Measurements from ENCODE around the gene MROH7.

The MROH7 gene

DNA sequence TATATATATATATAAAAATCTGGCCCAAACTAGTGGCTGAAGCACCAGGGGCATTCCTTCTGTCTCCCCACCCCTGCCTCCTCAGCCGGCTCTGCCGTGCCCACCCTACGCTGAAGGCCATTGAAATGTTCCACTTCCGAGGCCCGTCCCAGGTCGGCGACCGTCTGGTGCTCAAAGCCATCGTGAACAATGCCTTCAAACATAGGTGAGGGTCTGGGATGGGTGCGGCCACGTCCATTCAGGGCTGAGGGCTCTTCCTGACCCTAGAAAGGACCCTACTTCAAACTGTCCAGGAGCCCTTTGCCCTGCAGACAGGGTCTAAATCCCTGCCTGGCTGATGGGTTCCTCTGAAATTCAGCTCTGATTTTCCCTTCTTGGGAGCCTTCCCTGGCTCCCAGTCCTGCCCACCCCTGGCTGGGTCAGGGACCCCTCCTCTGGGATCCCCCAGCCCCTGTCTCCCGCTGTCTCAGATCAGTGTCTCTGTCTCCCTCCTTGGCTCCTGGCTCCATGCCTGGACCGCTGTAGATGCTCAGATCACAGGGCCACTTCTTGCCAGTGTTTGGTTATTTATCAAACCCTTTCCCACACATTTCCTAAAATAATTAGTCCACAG is 42.3 kb upstream of the MROH7 start:
- no peak overlapping the region for H3K4me3 ChIP-seq (ENCODE audit: low read depth, low read length)
- TF ChIP-seq, protein P1, sequence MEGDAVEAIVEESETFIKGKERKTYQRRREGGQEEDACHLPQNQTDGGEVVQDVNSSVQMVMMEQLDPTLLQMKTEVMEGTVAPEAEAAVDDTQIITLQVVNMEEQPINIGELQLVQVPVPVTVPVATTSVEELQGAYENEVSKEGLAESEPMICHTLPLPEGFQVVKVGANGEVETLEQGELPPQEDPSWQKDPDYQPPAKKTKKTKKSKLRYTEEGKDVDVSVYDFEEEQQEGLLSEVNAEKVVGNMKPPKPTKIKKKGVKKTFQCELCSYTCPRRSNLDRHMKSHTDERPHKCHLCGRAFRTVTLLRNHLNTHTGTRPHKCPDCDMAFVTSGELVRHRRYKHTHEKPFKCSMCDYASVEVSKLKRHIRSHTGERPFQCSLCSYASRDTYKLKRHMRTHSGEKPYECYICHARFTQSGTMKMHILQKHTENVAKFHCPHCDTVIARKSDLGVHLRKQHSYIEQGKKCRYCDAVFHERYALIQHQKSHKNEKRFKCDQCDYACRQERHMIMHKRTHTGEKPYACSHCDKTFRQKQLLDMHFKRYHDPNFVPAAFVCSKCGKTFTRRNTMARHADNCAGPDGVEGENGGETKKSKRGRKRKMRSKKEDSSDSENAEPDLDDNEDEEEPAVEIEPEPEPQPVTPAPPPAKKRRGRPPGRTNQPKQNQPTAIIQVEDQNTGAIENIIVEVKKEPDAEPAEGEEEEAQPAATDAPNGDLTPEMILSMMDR (IDR thresholded peaks at IDR 0.05; ENCODE audit: borderline replicate concordance, insufficient read depth, low read depth, low read length) = no peak

DNA sequence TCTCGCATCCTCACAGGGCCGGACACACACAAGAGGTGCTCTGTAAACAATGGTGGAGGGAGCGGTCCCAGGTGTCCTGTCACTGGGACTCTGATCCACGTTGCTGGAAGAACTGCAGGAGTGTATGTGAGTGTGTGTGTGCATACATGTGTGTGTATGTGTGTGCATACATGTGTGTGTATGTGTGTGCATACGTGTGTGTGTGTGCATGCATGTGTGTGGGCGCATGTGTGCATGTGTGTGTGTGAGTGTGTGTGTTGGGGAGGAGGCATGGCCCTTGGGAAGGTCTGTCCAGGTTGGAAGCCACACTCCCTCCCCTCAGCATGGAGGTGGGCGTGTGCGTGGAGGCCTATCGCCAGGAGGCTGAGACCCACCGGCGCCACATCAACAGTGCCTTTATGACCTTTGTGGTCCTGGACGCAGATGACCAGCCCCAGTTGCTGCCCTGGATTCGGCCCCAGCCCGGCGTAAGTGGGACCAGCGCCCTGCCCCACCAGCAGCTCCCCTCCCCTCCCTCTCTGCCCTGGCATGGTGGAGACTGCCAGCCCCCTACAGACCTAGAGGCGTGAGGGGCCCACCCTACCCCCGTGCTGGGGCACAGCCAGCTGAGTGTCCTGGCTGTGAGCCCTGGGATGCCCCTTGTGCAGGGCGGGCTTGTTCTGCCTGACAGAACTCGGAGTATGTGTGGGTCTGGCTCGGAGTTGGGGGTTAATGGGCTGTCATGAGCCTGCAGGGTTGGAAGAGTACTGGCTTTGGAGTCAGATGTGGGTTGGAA is 40.5 kb upstream of the MROH7 start:
- TF ChIP-seq, protein P1 (IDR thresholded peaks at IDR 0.05; ENCODE audit: borderline replicate concordance, insufficient read depth, low read depth, low read length) = no peak
- H3K4me3 ChIP-seq (ENCODE audit: low read depth, low read length) = no peak overlapping the region

DNA sequence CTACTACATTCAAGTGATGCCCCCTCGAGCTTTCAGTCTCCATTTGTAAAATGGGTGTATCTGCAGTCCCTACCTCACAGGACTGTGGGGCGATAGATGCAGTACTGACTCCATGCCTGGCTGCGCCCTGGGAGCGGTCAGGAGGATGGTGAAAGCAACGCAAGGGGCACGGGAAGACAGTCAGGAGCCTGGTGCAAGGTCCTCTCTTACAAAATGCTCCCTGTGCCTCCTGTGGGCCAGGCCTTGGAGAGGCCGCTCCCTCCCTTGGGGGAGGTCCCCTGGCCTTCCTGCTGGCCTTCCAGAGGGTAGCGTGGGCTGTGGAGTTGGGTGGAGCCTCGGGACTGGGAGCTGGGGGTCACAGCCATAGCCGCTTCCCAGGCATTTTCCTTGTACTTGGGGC is 39.9 kb upstream of the MROH7 start:
- no peak overlapping the region for H3K4me3 ChIP-seq (ENCODE audit: low read depth, low read length)
- TF ChIP-seq, protein P1 (IDR thresholded peaks at IDR 0.05; ENCODE audit: borderline replicate concordance, insufficient read depth, low read depth, low read length) = no peak

DNA sequence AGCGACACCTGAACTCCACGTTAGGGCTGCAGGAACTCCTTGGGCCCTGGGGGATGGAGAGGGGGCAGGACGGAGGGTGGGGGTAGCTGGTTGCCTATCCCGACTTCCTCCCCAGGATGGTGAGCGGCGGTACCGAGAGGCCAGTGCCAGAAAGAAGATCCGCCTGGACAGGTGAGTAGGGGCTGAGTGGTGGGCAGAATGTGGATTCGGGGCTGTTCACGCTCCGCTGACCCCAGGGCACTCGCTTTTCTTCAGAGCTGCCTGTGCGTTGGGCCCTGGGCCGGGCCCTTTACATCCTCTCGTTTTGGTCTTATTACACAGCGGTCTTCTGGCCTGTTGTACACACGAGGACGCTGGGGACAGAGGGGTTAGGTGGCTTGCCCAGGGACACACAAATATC is 39.0 kb upstream of the MROH7 start:
- TF ChIP-seq, protein P1 (IDR thresholded peaks at IDR 0.05; ENCODE audit: borderline replicate concordance, insufficient read depth, low read depth, low read length) = no peak
- no peak overlapping the region for H3K4me3 ChIP-seq (ENCODE audit: low read depth, low read length)

DNA sequence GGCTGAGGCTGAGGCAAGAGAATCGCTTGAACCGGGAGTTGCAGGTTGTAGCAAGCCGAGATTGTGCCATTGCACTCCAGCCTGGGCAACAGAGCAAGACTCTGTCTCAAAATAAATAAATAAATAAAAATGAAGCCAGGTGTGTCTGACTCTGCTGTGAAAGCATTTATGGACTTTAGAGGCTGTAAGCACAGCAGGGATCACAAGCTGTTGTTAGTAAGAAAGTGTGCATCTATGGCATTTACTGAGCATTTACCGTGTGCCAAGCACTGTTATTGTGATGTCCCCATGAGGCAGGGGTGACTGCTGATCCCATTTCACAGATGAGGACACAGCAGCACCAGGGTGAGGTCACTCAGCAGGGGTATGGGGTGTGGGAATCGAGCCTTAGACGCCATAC is 38.3 kb upstream of the MROH7 start:
- TF ChIP-seq, protein P1 (IDR thresholded peaks at IDR 0.05; ENCODE audit: borderline replicate concordance, insufficient read depth, low read depth, low read length) = no peak
- H3K4me3 ChIP-seq (ENCODE audit: low read depth, low read length) = no peak overlapping the region

DNA sequence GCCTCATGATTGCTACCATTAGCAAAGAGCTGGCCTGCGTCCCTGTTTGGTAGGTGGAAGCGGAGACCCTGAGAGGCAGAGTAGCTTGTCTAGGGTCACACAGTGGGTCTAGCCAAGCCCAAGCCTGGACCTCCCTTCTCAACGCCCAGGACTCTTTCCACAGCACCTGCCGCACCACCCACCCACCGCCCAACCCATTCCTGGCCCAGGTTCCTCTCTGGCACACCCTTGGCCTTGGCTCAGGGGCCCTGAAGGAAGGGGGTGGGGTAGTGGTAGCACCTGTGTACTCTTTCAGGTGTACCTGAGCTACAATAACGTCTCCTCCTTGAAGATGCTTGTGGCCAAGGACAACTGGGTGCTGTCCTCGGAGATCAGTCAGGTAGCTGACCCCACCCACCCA is 37.5 kb upstream of the MROH7 start:
- H3K4me3 ChIP-seq (ENCODE audit: low read depth, low read length) = no peak overlapping the region
- TF ChIP-seq, protein P1 (IDR thresholded peaks at IDR 0.05; ENCODE audit: borderline replicate concordance, insufficient read depth, low read depth, low read length) = no peak

Data from GM12875 (cell line).